ENCODE results near the gene GULP1. TPM values are rescaled to one million over a fixed set of nuclear protein-coding genes. Genes with fewer than 3 reads are reported as not detected.

GULP1 gene
- total RNA-seq, 2 donors from 2014 or later, result 15.3 to 26.5 TPM

- Histone ChIP-seq H3K9me3 (ENCODE audit: control insufficient read depth, low read length) (no peaks in the 10 kb centered on the region), H3K36me3 (ENCODE audit: control insufficient read depth, insufficient read depth, low read length) (no peaks in the 10 kb centered on the region), H3K27ac (ENCODE audit: low read depth, low read length) (no peak overlapping the region), H3K9ac (ENCODE audit: extremely low read depth, low read length, poor library complexity, severe bottlenecking) (no peak overlapping the region), H3K27me3 (ENCODE audit: control insufficient read depth, insufficient read depth, low read length, poor library complexity, severe bottlenecking) (no peaks in the 10 kb centered on the region), H3K4me1 (ENCODE audit: control insufficient read depth, insufficient read depth, low read length) (no peaks in the 10 kb centered on the region), H3K4me3 (ENCODE audit: low read length) (no peak overlapping the region)
- TF ChIP-seq CTCF (conservative IDR thresholded peaks at IDR 0.05), result no peak
- Mint-ChIP-seq H3K27ac (no peak overlapping the region), H3K4me1 (no peaks in the 10 kb centered on the region), H3K36me3 (ENCODE audit: low read depth) (peaks cover 5% of the 10 kb centered on the region), H3K27me3 (ENCODE audit: insufficient read depth) (no peaks in the 10 kb centered on the region), H3K9me3 (peaks cover 3% of the 10 kb centered on the region), H3K4me3 (no peak overlapping the region)
- no peak for DNase-seq
- 97% methylated on average over 5 of the region's 5 CpGs; no CpG with 5 or more reads in 1 of the 2 experiments for WGBS, 2 experiments (ENCODE audit: insufficient coverage in 1 of 2, insufficient read length in 1 of 2)
Measured at GRCh38 chr2:188580738-188581137, 289.1 kb downstream of the GULP1 start.

GRCh38 chr2:188582211-188582610, 290.5 kb downstream of the GULP1 start:
- H3K9ac ChIP-seq (ENCODE audit: extremely low read depth, low read length, poor library complexity, severe bottlenecking), result no peak overlapping the region
- H3K27me3 ChIP-seq (ENCODE audit: control insufficient read depth, insufficient read depth, low read length, poor library complexity, severe bottlenecking), result no peaks in the 10 kb centered on the region
- H3K4me3 ChIP-seq (ENCODE audit: low read length), result no peak overlapping the region
- H3K27me3 Mint-ChIP-seq (ENCODE audit: insufficient read depth), result no peaks in the 10 kb centered on the region
- no peaks in the 10 kb centered on the region for H3K4me1 ChIP-seq (ENCODE audit: control insufficient read depth, insufficient read depth, low read length)
- TF ChIP-seq CTCF (conservative IDR thresholded peaks at IDR 0.05), result no peak
- DNase-seq, result no peak
- no peak overlapping the region for H3K27ac ChIP-seq (ENCODE audit: low read depth, low read length)
- H3K9me3 ChIP-seq (ENCODE audit: control insufficient read depth, low read length), result no peaks in the 10 kb centered on the region
- no peaks in the 10 kb centered on the region for H3K4me1 Mint-ChIP-seq
- peaks cover 4% of the 10 kb centered on the region for H3K9me3 Mint-ChIP-seq
- whole genome bisulfite sequencing, 2 experiments (ENCODE audit: insufficient coverage in 1 of 2, insufficient read length in 1 of 2), result 60 to 93% methylated on average over 1 to 2 of the region's 2 CpGs
- H3K36me3 ChIP-seq (ENCODE audit: control insufficient read depth, insufficient read depth, low read length), result no peaks in the 10 kb centered on the region
- H3K27ac Mint-ChIP-seq, result no peak overlapping the region
- peaks cover 8% of the 10 kb centered on the region for H3K36me3 Mint-ChIP-seq (ENCODE audit: low read depth)
- H3K4me3 Mint-ChIP-seq, result no peak overlapping the region

DNA sequence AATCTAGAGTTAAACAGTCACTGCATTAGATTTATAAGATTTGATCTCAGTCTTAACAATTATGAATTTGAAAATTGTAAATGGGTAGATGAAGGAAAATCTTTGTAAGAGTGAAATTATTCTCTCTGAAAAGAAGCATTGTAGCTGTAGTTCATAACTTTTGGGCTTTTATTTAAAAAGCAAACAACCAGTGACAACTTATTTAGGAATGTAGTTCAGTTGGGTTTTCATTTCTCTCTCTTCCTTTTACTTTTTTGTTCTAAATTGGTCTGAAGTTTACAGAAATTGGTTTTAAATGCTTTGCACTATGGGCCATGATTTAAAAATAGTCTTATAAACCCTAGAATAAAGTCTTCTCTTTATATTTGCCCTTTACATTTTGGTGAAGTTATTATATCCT, 296.6 kb downstream of the GULP1 start:
- Histone ChIP-seq H3K4me1 (ENCODE audit: control insufficient read depth, insufficient read depth, low read length) (no peaks in the 10 kb centered on the region), H3K4me3 (ENCODE audit: low read length) (no peak overlapping the region), H3K27ac (ENCODE audit: low read depth, low read length) (no peak overlapping the region), H3K9ac (ENCODE audit: extremely low read depth, low read length, poor library complexity, severe bottlenecking) (no peak overlapping the region), H3K36me3 (ENCODE audit: control insufficient read depth, insufficient read depth, low read length) (no peaks in the 10 kb centered on the region), H3K27me3 (ENCODE audit: control insufficient read depth, insufficient read depth, low read length, poor library complexity, severe bottlenecking) (no peaks in the 10 kb centered on the region), H3K9me3 (ENCODE audit: control insufficient read depth, low read length) (no peaks in the 10 kb centered on the region)
- DNase-seq, result no peak
- no peak overlapping the region for H3K27ac Mint-ChIP-seq
- H3K9me3 Mint-ChIP-seq, result peaks cover 4% of the 10 kb centered on the region
- H3K4me1 Mint-ChIP-seq, result no peaks in the 10 kb centered on the region
- H3K27me3 Mint-ChIP-seq (ENCODE audit: insufficient read depth), result no peaks in the 10 kb centered on the region
- no peak overlapping the region for H3K4me3 Mint-ChIP-seq
- no peak for TF ChIP-seq CTCF (conservative IDR thresholded peaks at IDR 0.05)
- peaks cover 8% of the 10 kb centered on the region for H3K36me3 Mint-ChIP-seq (ENCODE audit: low read depth)

Measured in endodermal cell (in vitro differentiated cells).